Fibroblast of skin of right biceps (primary cell): ENCODE data around the gene DNM1L.

ENCODE experiments used
- DNase-seq: peaks from one replicate; pipeline ENCODE4 v3.0.0-alpha.2; 2013

The DNM1L gene

GRCh38 chr12:32757157-32757556 lies 78.1 kb downstream of the DNM1L start:
- no peak for DNase-seq

- no peak for DNase-seq
Observed at GRCh38 chr12:32761716-32762115, 82.6 kb downstream of the DNM1L start.

GRCh38 chr12:32765906-32766305 lies 86.8 kb downstream of the DNM1L start:
- no peak for DNase-seq

DNA sequence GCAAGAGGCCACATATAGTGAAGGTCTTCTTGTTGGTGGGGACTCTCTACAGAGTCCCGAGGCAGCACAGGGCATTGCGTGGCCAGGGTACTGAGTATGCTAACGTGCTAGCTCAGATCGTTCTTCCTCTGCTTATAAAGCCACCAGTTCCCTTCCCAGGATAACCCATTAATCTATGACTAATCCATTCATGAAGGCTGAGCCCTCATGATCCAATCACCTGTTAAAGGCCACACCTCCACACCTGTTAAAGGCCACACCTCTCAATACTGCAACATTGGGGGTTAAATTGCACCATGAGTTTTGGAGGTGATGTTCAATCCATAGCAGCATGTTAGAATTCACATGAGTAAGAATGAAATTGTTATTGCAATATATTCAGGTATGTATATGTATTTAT lies 89.4 kb downstream of the DNM1L start:
- no peak for DNase-seq

- no peak for DNase-seq
Observed at GRCh38 chr12:32770141-32770540, 91.0 kb downstream of the DNM1L start.

DNA sequence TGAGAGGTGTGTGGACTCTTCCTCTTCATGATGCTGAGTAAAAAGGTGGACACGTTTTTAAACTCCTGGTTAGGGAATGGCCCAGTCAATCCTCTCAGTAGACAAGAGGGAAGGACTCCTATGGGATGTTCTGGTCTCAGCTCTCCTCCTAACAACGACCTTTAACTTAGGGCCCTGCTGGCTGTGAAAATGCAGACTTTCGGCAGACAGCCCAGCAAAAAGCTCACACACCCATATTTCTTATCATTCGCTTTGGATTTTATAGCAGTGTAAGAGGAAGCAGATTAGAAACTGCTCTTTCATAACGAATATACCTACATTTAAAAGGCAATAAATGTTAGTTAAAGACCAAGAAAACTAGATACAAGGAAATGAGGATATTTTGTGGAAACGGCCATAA lies 94.6 kb downstream of the DNM1L start:
- no peak for DNase-seq

GRCh38 chr12:32776258-32776657 lies 97.2 kb downstream of the DNM1L start:
- no peak for DNase-seq

DNA sequence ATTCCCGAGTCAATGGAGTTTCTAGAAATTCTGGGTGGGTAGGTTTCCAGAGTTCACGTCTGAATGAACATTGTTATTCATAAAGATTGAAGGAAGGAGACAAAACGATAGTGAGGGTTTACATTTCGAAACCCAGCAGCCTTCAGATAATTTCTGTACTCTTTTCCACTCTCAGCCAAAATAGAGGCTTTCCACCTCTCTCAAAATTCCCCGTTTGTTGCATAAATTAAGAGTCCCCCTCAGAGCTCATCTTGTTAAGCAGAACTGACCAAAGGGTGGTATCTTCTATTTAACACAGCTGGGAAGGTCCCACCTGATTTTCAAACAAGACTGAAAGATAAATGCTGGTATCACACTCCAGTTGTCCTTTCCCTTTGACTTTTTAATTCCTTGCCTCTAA lies 98.1 kb downstream of the DNM1L start:
- DNase-seq = no peak

GRCh38 chr12:32777691-32778175 lies 98.6 kb downstream of the DNM1L start:
- DNase-seq = no peak

GRCh38 chr12:32780071-32780470 lies 101.0 kb downstream of the DNM1L start:
- no peak for DNase-seq

DNA sequence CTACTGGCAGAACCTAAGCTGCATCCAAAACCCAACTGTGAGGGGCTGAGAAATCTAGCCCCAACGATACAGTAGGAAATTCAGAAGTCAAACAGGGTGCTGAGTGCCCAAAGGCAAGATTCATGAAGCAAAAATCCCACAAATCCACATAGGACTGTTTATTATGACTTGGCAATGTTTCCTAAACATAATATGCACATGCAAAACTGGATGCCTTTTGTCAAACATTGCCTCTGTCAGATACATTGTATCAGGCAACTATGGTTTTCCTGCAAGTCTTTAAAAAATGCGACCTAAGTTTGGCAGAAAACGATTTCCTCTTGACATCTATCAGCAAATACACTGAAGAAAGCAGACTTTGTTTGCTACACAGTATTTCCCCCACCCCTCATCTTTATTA lies 103.9 kb downstream of the DNM1L start:
- no peak for DNase-seq

DNA sequence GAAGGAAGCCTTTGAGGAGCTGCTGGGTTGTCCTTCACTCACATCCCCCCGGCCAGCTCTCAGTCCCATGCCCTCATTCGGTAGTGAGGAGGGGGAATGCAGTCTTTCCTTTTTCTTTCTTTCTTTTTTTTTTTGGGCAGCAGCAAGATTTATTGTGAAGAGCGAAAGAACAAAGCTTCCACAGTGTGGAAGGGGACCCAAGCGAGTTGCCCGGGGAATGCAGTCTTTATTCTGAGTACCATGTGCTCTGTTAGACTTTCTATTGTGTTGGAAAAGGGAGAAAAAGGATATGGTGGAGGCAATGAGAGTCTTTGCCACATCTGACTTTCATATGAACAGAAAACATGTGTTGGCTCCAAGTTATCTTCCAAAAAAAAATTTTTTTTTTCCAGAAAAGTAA lies 106.5 kb downstream of the DNM1L start:
- DNase-seq = no peak

- no peak for DNase-seq
Observed at GRCh38 chr12:32788405-32788804, 109.3 kb downstream of the DNM1L start.

GRCh38 chr12:32789446-32789845 lies 110.3 kb downstream of the DNM1L start:
- DNase-seq = no peak

- DNase-seq = no peak
Observed at GRCh38 chr12:32789916-32790315, 110.8 kb downstream of the DNM1L start.

- no peak for DNase-seq
Observed at GRCh38 chr12:32794281-32794680, 115.2 kb downstream of the DNM1L start.
